HG02885 (cell line): ENCODE data around the gene ANKRD33B.
"Not testable (repeated sequence)": the region's sequence is repeated elsewhere in the genome, so short reads cannot be mapped to it uniquely, and the experiment has no call there.

Experiments
- ATAC-seq: cut with Tn5 transposase; IDR thresholded peaks from one replicate; pipeline ENCODE4 v1.9.1; 2021; ENCODE audit warnings: mild to moderate bottlenecking; ENCODE audit not compliant: unreplicated experiment, poor library complexity

The ANKRD33B gene

DNA sequence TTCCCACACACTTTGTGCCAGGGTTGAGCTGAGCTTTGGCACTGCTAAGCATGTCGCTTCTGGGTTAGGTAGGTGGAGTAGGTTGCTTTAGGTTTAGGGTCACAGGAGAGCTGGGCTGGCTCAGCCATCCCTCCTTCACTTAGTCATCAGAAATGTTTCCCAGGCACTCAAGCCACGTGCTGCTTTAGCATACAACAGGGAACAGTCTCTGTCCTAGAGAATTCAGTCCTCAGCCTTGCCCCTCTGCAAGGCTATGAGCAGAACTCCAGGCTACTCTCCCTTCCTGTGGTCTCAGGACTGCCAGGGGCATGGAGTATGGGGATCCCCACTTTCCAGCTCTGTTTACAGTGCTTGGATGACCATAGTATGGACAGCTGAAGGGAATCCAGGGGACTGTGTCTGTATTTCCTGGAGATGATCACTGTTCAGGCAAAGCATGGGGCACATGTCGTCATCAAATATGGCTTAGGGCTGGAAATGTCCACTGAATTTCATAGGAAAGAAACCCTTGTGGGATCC lies 7.5 kb upstream of the ANKRD33B start:
- no peak for ATAC-seq

DNA sequence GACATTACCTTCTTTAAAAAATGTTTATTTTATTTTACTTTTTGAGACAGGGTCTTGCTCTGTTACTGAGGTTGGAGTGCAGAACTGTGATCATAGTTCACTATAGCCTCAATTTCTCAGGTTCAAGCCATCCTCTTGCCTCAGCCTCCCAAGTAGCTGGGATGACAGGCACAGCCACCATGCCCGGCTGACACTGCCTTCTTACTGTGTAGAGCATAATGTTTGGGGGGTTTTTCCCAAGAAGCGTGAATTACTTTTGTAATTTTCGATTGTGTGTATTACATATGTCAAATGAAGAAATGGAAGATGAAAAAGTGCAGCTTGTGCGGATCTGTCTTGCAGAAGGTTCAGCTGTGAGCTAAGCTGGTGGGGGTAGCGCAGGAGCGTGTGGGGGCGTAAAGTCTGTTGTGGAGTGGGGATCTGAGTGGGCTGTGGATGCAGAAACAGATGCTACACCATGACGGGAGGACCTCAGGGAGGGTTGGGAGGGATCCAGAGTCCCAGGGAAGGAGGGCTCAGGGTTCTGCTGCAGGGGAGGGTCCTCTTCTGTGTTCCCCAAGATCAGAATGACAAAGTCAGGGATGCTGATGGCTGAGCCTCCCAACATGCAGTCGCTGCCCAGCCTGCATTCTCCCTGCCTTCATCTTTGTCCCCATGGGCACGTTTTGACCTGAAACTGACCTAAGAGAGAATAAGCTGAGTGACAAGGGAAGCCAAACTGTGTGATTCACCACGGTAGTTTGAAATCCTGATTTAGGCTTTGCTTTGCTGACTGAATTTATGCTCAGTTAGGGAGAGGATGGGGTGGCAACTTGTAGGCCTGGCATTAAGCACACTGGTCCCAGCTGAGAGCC lies 6.8 kb upstream of the ANKRD33B start:
- no peak for ATAC-seq

DNA sequence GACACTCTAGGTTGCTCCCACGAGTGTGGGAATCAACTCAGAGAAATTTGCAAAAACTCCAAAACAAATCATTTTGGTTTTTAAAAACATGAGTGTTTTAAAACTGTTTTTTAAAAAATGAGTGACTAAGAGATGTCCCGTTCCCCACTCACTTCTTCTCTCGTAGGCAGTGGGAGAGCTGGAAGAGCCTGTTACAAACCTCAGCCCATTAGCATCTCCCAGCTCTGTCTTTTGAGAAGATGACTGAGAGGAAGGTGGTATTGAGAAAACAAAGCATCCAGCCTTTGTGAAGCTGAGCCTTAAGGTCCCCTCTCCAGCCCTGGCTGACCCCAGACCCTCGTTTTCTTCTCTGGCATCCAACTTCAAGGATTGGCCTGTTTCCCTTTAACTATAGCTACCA lies 4.7 kb upstream of the ANKRD33B start:
- no peak for ATAC-seq

- ATAC-seq: no peak
Measured at GRCh38 chr5:10559871-10560270, 4.0 kb upstream of the ANKRD33B start.

DNA sequence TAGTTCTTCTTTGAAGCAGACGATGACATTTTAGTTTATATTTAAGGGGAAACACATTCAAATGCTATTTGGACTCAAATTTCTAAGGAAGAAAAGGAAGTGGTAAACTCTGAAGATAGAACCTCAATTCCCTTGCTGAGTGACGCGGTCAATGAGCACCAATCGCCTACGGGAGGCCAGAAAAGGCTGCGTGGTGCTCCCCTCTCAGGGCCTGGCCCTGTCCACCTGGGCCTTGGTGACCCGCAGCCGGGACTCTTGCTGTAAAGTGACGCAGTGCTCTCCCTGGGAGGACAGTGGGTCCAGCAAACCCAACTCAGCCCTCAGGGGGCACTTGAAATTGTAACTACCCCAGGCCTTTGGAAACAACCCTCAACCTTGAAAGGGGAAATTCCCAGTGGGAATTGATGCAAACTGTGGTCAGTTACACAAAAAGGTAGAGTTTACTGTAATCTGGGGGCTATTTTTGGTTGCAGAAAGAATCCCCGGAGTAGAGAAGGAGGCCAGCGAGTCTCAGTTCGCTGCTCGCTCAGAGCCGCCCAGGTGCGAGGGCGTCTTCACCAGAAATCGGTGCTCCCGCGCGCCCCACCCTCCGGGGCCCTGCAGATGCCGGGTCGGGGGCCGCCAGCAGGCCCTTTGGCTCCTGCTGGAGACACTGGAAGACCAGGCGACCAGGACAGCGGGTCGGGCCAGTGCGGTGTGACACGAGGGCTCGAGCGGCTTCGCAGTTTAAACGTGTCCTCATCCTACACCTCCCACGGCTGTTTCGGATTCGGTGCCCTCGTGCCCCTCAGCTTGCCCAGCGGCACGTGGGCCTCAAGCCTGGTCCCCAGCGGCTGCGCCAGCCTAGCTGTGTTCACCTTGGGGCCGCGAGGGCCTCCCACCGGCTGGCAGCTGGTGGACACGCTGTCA lies 1.4 kb upstream of the ANKRD33B start:
- ATAC-seq: peak; percentile 27

DNA sequence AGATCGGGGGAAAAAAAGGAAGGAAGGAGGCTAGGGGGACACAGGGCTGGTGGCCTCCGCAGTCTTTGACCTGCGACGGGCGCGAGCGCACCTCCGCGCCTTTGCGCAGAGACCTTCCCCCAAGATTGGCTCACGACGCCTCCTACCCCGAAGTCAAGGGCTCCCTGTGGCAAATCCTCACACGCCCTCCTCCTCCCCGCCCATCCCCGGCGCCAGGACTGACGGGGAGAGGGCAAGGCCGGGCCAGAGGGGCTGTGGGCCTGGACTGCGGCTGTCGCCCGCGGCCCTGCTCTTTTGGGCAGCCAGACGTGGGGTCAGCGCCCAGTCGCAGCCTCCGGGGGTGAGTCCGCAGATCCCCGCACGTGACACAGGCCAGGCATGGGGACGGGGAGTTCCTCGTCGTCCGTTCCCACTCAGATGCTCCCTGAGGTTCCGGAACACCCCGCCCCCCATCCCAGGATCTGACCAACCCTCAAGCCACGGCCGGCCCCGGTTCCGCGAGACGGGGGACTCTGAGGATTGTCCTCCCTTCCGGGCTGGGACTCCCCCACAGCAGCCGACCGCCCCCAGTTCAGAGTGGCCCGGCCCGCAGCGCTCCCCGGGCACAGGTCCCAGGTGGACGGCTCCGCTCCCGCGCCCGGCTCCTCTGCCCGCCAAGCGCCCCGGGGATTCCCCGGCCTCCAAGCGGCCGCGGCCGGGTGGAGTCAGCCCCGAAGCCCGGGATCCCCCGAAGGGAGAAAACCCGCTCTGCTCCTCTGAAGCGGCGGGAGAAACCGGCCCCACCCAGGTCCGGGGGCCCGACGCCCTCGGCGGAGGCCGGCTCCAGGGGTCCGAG lies 543 bp upstream of the ANKRD33B start:
- peak; percentile 31 for ATAC-seq

DNA sequence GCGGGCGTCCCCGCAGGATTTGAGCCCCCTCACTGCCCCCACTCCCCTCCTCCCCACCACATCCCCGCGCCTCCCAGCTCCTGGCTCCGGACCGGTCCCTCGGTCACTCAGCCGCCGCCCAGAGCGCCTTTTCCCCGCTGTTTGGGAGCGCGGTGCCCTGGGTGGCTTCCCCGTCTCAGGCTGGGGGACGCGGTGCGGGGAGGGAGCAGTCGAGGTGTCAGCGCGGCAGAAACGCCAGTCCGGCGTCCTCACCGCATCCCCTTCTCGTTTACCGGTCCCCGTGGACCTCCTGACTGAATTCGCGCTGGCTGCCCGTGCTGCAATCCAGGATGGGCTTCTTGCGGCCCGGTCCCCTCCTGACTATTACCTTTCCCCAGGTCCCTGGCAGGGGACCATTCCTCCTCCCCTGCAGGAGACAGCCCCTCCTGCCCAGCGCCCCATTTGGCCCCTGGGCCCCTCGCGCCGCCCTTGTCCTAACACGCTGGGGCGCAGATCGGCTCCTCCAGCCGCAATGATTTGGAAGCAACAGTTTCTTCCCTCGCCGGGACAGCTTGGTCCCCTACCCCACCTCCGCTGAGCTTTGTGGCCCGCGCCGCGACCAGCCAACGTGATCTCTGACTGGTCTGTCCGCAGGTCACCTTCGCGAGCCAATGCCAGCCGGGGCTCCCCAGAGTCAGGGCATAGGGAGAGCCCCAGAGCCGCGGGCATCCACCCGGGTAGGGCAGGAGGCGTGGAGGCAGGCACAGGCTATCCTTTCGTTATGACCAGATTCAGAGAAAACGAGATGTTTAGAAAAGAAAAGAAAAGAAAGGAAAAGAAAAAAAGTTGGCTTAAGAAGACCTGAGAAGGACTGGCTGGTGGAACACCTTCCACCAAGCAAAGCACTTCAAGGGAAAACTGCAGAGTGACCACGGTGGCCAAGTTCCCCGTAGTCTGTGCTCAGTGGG lies 1.2 kb downstream of the ANKRD33B start:
- no peak for ATAC-seq

- no peak for ATAC-seq
Measured at GRCh38 chr5:10565785-10566542, 2.1 kb downstream of the ANKRD33B start.

GRCh38 chr5:10566543-10567068 lies 2.7 kb downstream of the ANKRD33B start:
- ATAC-seq: no peak

GRCh38 chr5:10567121-10567591 lies 3.3 kb downstream of the ANKRD33B start:
- no peak for ATAC-seq

GRCh38 chr5:10567781-10568321 lies 4.0 kb downstream of the ANKRD33B start:
- ATAC-seq: no peak

DNA sequence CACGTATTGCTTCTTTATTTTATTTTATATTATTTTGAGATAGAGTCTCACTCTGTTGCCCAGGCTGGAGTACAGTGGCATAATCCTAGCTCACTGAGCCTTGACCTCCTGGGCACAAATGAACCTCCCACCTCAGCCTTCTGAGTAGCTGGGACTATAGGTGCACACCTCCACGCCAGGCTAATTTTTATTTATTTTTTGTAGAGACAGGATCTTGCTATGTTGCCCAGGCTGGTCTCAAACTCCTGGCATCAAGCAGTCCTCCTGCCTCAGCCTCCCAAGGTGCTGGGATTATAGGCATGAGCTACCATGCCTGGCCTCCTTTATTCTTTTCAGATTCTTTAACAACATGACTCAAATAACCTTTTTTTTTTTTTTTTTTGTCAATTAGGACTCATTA lies 6.7 kb downstream of the ANKRD33B start:
- ATAC-seq: not testable (repeated sequence)

- ATAC-seq: no peak
Measured at GRCh38 chr5:10572451-10572850, 8.6 kb downstream of the ANKRD33B start.

GRCh38 chr5:10573487-10574145 lies 9.7 kb downstream of the ANKRD33B start:
- ATAC-seq: no peak

- ATAC-seq: not testable (repeated sequence)
Measured at GRCh38 chr5:10574879-10575278, 11.0 kb downstream of the ANKRD33B start.

DNA sequence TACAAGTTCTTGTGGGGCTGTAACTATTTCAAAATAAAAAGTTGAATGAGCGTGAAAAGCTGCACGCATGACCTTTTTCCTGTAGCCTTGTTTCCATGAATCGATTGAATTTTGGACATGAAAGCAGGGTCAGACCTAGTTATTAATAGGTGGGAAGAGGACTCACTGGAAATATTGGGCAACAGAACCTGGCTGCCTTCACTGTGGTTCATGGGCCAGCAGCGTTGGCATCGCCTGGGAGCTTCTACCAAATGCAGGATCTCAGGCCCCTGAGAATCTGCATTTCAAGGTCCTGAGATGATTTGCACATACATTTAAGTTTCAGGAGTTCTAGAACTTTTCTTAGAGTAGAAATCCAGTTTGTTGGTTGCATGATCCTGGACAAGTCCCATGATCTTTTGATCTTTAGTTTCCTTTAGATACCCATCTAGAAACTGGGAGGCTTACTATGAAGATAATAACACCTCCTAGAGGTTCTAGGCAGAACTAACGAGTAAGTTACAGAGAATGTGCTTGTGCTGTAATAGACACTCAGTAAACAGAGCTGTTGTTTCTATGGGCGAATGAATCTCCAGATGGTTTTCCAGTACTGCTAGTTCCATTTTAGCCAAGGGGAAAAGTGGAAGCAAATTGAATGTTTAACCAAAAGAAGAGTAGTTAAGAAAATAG lies 12.4 kb downstream of the ANKRD33B start:
- ATAC-seq: no peak

DNA sequence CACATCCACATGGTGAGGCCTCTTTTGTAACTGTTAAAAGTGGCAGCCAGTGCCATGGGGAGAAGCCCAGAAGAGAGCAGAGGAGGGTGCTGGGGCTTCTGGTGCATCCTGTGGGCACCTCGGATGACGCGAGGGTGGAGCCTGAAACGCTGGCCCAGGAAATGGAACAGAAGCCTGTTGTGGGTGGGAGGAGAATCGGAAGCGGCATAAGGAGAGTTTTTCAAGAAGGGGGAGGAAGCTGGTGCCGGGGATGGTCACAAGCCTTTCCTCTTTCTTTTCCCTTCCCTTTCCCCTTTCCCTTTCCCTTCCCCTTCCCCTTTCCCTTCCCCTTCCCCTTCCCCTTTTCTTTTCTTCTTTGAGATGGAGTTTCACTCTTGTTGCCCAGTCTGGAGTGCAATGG lies 12.9 kb downstream of the ANKRD33B start:
- no peak for ATAC-seq
